SK-N-SH (cell line): ENCODE results near the gene ASPN.

Experiments used
- EZH2phosphoT487 ChIP-seq: fragments of 200-600 bp; sonication (generic); IDR thresholded peaks from 2 replicates; pipeline ENCODE4 v1.6.1; 2017; ENCODE audit warnings: low read depth, mixed run types, mild to moderate bottlenecking, antibody characterized with exemption, moderate library complexity, borderline replicate concordance
- FOXJ3 ChIP-seq: sonication (generic); formaldehyde crosslinking; IDR thresholded peaks from 2 replicates; pipeline ENCODE4 v1.5.1; 2020; ENCODE audit warnings: mild to moderate bottlenecking, missing genetic modification reagents
- FOXM1 ChIP-seq: IDR thresholded peaks from 2 replicates; pipeline ENCODE4 v1.4.0; 2012; ENCODE audit warnings: low read depth, mild to moderate bottlenecking
- MXI1 ChIP-seq: IDR thresholded peaks from 2 replicates; pipeline ENCODE4 v1.6.1; 2012; ENCODE audit warnings: mild to moderate bottlenecking, low read depth, low read length, improper control_type of control experiment
- POLR2AphosphoS5 ChIP-seq: IDR thresholded peaks from 2 replicates; pipeline ENCODE4 v1.6.1; 2012; ENCODE audit warnings: low read depth, low read length
- RAD21 ChIP-seq: IDR thresholded peaks from 2 replicates; pipeline ENCODE4 v1.6.1; 2012; ENCODE audit warnings: mild to moderate bottlenecking, low read length
- SMC3 ChIP-seq: IDR thresholded peaks from 2 replicates; pipeline ENCODE4 v1.6.1; 2012; ENCODE audit warnings: low read depth, low read length, improper control_type of control experiment
- TCF12 ChIP-seq: IDR thresholded peaks from 2 replicates; pipeline ENCODE4 v1.4.0; 2012
- YY1 ChIP-seq: IDR thresholded peaks from 2 replicates; pipeline ENCODE4 v1.4.0; 2012; ENCODE audit warnings: low read depth, mild to moderate bottlenecking
- TF ChIP-seq, protein P1 (sequence below): fragments of 200-600 bp; sonication (generic); IDR thresholded peaks from 2 replicates; pipeline ENCODE4 v1.6.1; 2017; ENCODE audit warnings: antibody characterized with exemption, mild to moderate bottlenecking, moderate library complexity
- TF ChIP-seq, protein P2 (sequence below): IDR thresholded peaks from 2 replicates; pipeline ENCODE4 v1.4.0; 2012; ENCODE audit warnings: low read depth, borderline replicate concordance
- TF ChIP-seq, protein P3 (sequence below): IDR thresholded peaks from 2 replicates; pipeline ENCODE4 v1.6.1; 2012; ENCODE audit warnings: mild to moderate bottlenecking, low read depth, low read length, moderate library complexity

DNA sequence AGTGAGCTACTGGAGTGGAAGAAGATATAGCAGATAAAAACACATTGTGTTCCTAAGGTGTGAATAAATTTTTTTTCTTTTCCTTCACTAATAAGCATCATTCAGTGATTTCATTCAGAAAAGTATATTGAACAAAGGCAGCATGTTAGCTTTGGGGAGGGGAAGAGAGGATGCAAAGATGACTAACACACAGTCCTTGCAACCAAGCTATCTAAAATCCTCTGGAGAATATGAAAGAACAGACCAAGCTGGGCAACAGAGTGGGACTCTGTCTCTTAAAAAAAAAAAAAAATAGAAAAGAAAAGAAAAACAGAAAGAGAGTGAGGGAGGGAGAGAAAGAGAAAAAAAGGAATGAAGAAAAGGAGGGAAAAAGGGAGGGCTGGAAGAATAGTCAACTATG lies 35.8 kb downstream of the ASPN start:
- TF ChIP-seq, protein P1, sequence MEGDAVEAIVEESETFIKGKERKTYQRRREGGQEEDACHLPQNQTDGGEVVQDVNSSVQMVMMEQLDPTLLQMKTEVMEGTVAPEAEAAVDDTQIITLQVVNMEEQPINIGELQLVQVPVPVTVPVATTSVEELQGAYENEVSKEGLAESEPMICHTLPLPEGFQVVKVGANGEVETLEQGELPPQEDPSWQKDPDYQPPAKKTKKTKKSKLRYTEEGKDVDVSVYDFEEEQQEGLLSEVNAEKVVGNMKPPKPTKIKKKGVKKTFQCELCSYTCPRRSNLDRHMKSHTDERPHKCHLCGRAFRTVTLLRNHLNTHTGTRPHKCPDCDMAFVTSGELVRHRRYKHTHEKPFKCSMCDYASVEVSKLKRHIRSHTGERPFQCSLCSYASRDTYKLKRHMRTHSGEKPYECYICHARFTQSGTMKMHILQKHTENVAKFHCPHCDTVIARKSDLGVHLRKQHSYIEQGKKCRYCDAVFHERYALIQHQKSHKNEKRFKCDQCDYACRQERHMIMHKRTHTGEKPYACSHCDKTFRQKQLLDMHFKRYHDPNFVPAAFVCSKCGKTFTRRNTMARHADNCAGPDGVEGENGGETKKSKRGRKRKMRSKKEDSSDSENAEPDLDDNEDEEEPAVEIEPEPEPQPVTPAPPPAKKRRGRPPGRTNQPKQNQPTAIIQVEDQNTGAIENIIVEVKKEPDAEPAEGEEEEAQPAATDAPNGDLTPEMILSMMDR = no peak
- TF ChIP-seq FOXM1 = no peak
- TF ChIP-seq, protein P2, sequence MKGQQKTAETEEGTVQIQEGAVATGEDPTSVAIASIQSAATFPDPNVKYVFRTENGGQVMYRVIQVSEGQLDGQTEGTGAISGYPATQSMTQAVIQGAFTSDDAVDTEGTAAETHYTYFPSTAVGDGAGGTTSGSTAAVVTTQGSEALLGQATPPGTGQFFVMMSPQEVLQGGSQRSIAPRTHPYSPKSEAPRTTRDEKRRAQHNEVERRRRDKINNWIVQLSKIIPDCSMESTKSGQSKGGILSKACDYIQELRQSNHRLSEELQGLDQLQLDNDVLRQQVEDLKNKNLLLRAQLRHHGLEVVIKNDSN = no peak
- TF ChIP-seq YY1 = no peak
- TF ChIP-seq EZH2phosphoT487 = no peak
- no peak for TF ChIP-seq POLR2AphosphoS5
- TF ChIP-seq SMC3 = no peak
- TF ChIP-seq, protein P3, sequence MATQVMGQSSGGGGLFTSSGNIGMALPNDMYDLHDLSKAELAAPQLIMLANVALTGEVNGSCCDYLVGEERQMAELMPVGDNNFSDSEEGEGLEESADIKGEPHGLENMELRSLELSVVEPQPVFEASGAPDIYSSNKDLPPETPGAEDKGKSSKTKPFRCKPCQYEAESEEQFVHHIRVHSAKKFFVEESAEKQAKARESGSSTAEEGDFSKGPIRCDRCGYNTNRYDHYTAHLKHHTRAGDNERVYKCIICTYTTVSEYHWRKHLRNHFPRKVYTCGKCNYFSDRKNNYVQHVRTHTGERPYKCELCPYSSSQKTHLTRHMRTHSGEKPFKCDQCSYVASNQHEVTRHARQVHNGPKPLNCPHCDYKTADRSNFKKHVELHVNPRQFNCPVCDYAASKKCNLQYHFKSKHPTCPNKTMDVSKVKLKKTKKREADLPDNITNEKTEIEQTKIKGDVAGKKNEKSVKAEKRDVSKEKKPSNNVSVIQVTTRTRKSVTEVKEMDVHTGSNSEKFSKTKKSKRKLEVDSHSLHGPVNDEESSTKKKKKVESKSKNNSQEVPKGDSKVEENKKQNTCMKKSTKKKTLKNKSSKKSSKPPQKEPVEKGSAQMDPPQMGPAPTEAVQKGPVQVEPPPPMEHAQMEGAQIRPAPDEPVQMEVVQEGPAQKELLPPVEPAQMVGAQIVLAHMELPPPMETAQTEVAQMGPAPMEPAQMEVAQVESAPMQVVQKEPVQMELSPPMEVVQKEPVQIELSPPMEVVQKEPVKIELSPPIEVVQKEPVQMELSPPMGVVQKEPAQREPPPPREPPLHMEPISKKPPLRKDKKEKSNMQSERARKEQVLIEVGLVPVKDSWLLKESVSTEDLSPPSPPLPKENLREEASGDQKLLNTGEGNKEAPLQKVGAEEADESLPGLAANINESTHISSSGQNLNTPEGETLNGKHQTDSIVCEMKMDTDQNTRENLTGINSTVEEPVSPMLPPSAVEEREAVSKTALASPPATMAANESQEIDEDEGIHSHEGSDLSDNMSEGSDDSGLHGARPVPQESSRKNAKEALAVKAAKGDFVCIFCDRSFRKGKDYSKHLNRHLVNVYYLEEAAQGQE = no peak
- no peak for TF ChIP-seq FOXJ3
- TF ChIP-seq TCF12 = no peak
- no peak for TF ChIP-seq RAD21
- no peak for TF ChIP-seq MXI1
